Liver (tissue), 9 donors: ENCODE results near the gene FANCL. TPM values are rescaled to one million over a fixed set of nuclear protein-coding genes. Genes with fewer than 3 reads are reported as not detected.
"Not testable (repeated sequence)": the region's sequence is repeated elsewhere in the genome, so short reads cannot be mapped to it uniquely, and the experiment has no call there.

Experiments used
- DNase-seq: peaks from one replicate; pipeline ENCODE4 v3.0.0-alpha.2; 2017; ENCODE audit warnings: low spot score
- H3K27ac ChIP-seq, 2 donors: one replicate each; pipeline ENCODE4 v1.7.0; 2013; ENCODE audit warnings: inconsistent platforms in 2 of 2, low read length in 2 of 2, control low read depth in 1 of 2, low read depth in 1 of 2, mild to moderate bottlenecking in 1 of 2
- H3K27me3 ChIP-seq, 4 donors: one replicate each; pipeline versions ENCODE4 v1.6.1 to v1.7.0; 2013; ENCODE audit warnings: low read length in 3 of 4, inconsistent platforms in 1 of 4, mild to moderate bottlenecking in 1 of 4, moderate library complexity in 1 of 4; ENCODE audit not compliant: control insufficient read depth in 4 of 4, insufficient read depth in 4 of 4
- H3K36me3 ChIP-seq, 4 donors: one replicate each; pipeline versions ENCODE4 v1.6.1 to v1.7.0; 2013; ENCODE audit warnings: low read length in 3 of 4, mild to moderate bottlenecking in 3 of 4, low read depth in 1 of 4, moderate library complexity in 1 of 4; ENCODE audit not compliant: control insufficient read depth in 4 of 4, insufficient read depth in 3 of 4
- H3K4me1 ChIP-seq, 4 donors: one replicate each; pipeline versions ENCODE4 v1.6.1 to v1.7.0; 2013; ENCODE audit warnings: low read length in 3 of 4, mild to moderate bottlenecking in 3 of 4, moderate library complexity in 1 of 4; ENCODE audit not compliant: control insufficient read depth in 4 of 4, insufficient read depth in 4 of 4
- H3K4me3 ChIP-seq, 3 donors: one replicate each; pipeline versions ENCODE4 v1.6.1 to v1.7.0; 2013; ENCODE audit warnings: low read length in 3 of 3, control low read depth in 1 of 3, low read depth in 1 of 3, mild to moderate bottlenecking in 1 of 3
- H3K9ac ChIP-seq, 2 donors: one replicate each; pipeline ENCODE4 v1.7.0; 2013; ENCODE audit warnings: low read length in 2 of 2, mild to moderate bottlenecking in 2 of 2, moderate library complexity in 2 of 2, control low read depth in 1 of 2, low read depth in 1 of 2
- H3K9me3 ChIP-seq, 4 donors: one replicate each; pipeline versions ENCODE4 v1.6.1 to v1.7.0; 2013; ENCODE audit warnings: low read length in 3 of 4; ENCODE audit not compliant: control insufficient read depth in 4 of 4
- FOXA2 ChIP-seq: IDR thresholded peaks from 2 replicates; pipeline ENCODE4 v1.6.1; 2016; ENCODE audit warnings: antibody characterized with exemption
- HNF4A ChIP-seq, 2 donors: conservative IDR thresholded peaks; 2 replicates each; pipeline ENCODE4 v1.6.1; 2016; ENCODE audit warnings: antibody characterized with exemption in 2 of 2, mild to moderate bottlenecking in 2 of 2
- JUND ChIP-seq, 2 donors: IDR thresholded peaks; 2 replicates each; pipeline ENCODE4 v1.6.1; 2016; ENCODE audit warnings: antibody characterized with exemption in 2 of 2
- WGBS: extraction: QIAGEN DNeasy Blood & Tissue Kit; methylation state at CpG from one replicate; pipeline ENCODE4 v1.1.7; 2013; 5-methylcytosine and 5-hydroxymethylcytosine counted together
- polyA plus RNA-seq, 2 donors: library from polyadenylated mRNA; stranded (reverse) in 1 of 2; unstranded in 1 of 2; fragments of 200-250 nt in 1 of 2; fragments of >200 nt in 1 of 2; fragmentation: Nextera tagmentation in 1 of 2; extraction: Ambion mirVana in 1 of 2; gene quantifications; one replicate each; pipeline versions ENCODE4 v1.2.1 to v1.2.3, GENCODE V29; 2013 to 2015
- total RNA-seq, 2 donors: library from RNA; depleted of rRNA; stranded (reverse); fragments of >200 nt; gene quantifications; one replicate each; pipeline ENCODE4 v1.2.3, GENCODE V29; 2014
- donor health status: healthy.
- donor health status: healthy.
- donor health status: healthy.
- donor health status: healthy.
- donor health status: healthy.

The FANCL gene
- total and polyA plus RNA-seq, 4 donors = 4.2 to 26.1 (median 16.4) TPM

DNA sequence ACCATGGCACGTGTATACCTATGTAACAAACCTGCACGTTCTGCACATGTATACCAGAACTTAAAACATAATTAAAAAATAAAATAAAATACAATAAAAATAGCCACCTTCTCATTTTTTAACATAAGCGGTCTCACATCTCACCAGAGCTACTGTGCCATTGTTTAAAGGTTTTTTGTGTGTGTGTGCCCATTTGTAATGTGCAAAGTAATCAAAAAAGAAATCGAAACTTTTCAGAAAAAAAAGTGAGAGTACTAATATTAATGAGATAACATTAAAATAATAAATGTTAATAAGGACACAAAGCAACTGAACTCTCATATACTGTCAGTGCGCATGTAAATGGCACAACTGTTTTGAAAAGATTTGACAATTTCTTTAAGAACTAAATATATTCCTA, 60.5 kb downstream of the FANCL start (continued):
- TF ChIP-seq JUND (IDR thresholded peaks at IDR 0.05) = no peak
- no peak for TF ChIP-seq HNF4A (conservative IDR thresholded peaks at IDR 0.05)
- no peak for TF ChIP-seq FOXA2

DNA sequence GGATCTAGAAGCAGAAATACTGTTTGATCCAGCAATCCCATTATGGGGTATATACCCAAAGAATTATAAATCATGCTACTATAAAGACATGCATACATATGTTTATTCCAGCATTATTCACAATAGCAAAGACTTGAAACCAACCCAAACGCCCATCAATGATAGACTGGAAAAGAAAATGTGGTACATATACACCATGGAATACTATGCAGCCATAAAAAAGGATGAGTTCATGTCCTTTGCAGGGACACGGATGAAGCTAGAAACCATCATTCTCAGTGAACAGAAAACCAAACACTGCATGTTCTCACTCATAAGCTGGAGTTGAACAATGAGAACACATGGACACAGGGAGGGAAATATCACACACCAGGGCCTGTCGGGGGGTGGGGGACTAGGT, 61.0 kb downstream of the FANCL start:
- H3K9ac ChIP-seq, H3K4me3 ChIP-seq, H3K27ac ChIP-seq, H3K4me1 ChIP-seq, DNase-seq, H3K27me3 ChIP-seq, H3K9me3 ChIP-seq, H3K36me3 ChIP-seq: not testable (repeated sequence)
- WGBS = 96% methylated on average over 3 of the region's 3 CpGs

DNA sequence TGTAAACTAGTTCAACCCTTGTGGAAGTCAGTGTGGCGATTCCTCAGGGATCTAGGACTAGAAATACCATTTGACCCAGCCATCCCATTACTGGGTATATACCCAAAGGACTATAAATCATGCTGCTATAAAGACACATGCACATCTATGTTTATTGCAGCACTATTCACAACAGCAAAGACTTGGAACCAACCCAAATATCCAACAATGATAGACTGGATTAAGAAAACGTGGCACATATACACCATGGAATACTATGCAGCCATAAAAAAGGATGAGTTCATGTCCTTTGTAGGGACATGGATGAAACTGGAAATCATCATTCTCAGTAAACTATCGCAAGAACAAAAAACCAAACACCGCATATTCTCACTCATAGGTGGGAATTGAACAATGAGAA, 63.9 kb downstream of the FANCL start:
- H3K36me3 ChIP-seq, H3K4me1 ChIP-seq, H3K9ac ChIP-seq, H3K4me3 ChIP-seq, H3K9me3 ChIP-seq, DNase-seq, H3K27ac ChIP-seq, H3K27me3 ChIP-seq: not testable (repeated sequence)
- 83% methylated on average over 2 of the region's 4 CpGs for WGBS

DNA sequence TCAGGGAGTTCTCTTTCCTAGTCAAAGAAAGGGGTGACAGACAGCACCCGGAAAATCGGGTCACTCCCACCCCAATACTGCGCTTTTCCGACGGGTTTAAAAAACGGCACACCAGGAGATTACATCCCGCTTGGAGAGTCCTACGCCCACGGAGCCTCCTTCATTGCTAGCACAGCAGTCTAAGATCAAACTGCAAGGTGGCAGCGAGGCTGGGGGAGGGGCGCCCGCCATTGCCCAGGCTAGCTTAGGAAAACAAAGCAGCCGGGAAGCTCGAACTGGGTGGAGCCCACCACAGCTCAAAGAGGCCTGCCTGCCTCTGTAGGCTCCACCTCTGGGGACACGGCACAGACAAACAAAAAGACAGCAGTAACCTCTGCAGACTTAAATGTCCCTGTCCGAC, 69.3 kb downstream of the FANCL start:
- not testable (repeated sequence) for H3K4me3 ChIP-seq, H3K4me1 ChIP-seq, H3K27ac ChIP-seq, H3K9ac ChIP-seq, H3K9me3 ChIP-seq, H3K27me3 ChIP-seq, DNase-seq, H3K36me3 ChIP-seq
- WGBS = 97% methylated on average over 16 of the region's 16 CpGs

DNA sequence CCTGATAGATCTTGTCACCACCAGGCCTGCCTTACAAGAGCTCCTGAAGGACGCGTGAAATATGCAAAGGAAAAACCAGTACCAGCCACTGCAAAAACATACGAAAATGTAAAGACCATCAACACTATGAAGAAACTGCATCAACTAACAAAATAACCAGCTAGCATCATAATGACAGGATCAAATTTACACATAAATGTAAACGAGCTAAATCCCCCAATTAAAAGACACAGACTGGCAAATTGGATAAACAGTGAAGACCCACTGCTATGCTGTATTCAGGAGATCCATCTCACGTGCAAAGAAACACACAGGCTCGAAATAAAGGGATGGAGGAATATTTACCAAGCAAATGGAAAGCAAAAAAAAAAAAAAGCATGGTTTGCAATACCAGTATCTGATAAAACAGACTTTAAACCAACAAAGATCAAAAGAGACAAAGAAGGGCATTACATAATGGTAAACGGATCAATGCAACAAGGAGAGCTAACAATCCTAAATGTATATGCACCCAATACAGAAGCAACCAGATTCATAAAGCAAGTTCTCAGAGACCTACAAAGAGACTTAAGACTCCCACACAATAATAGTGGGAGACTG, 70.7 kb downstream of the FANCL start:
- H3K4me3 ChIP-seq, DNase-seq, H3K36me3 ChIP-seq, H3K9me3 ChIP-seq, H3K9ac ChIP-seq, H3K27ac ChIP-seq, H3K27me3 ChIP-seq, H3K4me1 ChIP-seq: not testable (repeated sequence)
- 90% methylated on average over 7 of the region's 7 CpGs for WGBS

DNA sequence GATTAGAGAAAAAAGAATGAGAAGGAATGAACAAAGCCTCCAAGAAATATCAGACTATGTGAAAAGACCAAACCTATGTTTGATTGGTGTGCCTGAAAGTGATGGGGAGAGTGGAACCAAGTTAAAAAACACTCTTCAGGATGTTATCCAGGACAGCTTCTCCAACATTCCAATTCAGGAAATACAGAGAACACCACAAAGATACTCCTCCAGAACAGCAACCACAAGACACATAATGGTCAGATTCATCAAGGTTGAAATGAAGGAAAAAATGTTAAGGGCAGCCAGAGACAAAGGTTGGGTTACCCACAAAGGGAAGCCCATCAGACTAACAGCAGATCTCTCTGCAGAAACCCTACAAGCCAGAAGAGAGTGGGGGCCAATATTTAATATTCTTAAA, 71.3 kb downstream of the FANCL start:
- not testable (repeated sequence) for H3K9ac ChIP-seq, H3K9me3 ChIP-seq, H3K4me1 ChIP-seq, H3K27me3 ChIP-seq, DNase-seq, H3K36me3 ChIP-seq, H3K27ac ChIP-seq, H3K4me3 ChIP-seq

DNA sequence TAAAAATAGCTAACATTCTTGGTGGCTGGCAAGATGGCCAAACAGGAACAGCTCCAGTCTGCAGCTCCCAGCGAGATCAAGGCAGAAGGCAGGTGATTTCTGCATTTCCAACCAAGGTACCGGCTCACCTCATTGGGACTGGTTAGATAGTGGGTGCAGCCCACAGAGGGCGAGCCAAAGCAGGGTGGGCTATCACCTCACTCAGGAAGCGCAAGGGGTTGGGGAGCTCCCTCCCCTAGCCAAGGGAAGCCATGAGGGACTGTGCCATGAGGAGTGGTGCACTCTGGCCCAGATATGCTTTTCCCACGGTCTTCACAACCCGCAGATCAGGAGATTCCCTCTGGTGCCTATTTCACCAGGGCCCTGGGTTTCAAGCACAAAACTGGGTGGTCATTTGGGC, 73.0 kb downstream of the FANCL start:
- 98% methylated on average over 6 of the region's 6 CpGs for WGBS
- H3K36me3 ChIP-seq, H3K9ac ChIP-seq, H3K27ac ChIP-seq, H3K4me3 ChIP-seq, H3K27me3 ChIP-seq, H3K9me3 ChIP-seq, DNase-seq, H3K4me1 ChIP-seq: not testable (repeated sequence)
